Occipital lobe (tissue), 2 donors: ENCODE measurements around the gene PSMD7. TPM values are rescaled to one million over a fixed set of nuclear protein-coding genes. Genes with fewer than 3 reads are reported as not detected.
"Not testable (repeated sequence)": the region's sequence is repeated elsewhere in the genome, so short reads cannot be mapped to it uniquely, and the experiment has no call there.

Experiments used
- DNase-seq: peaks from one replicate; lab custom pipeline; 2025; lab: John Stamatoyannopoulos, UW
- total RNA-seq: library from RNA; depleted of rRNA; stranded (reverse); fragments of >200 nt; gene quantifications from one replicate; pipeline ENCODE4 v1.2.3, GENCODE V29; 2014

The PSMD7 gene
- total RNA-seq, 1 donor from 2014 or later, result 43.4 TPM

GRCh38 chr16:74296104-74296431, 546 bp upstream of the PSMD7 start:
- no peak for DNase-seq

DNA sequence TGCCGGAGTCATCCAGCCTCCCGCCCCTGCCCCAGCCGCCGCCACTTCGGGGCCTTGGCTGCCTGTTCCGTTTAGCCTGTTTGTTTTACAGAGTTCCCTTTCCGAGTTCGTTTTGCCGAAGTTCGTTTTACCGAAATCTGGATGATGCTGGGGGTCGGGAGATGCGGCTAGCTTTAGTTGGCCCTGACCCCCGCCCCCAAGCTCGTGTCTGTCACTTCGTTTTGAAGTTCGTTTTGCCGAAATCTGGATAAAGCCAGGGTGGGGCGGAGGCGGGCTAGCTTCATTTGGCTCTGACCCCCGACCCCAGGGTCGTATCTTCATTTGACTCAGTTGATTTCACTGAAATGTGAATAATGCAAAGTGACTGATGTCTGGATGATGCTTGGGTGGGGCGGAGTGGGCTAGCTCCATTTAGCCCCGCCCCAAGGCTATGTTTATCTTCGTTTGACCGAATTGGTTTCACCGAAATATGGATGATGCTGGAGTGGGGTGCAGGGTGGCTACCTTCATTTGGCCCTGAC, 591 bp downstream of the PSMD7 start:
- DNase-seq, result no peak

GRCh38 chr16:74298104-74298503, 1.5 kb downstream of the PSMD7 start:
- no peak for DNase-seq

- DNase-seq, result no peak
These were observed 5.7 kb downstream of the PSMD7 start for GRCh38 chr16:74302341-74302740.

- DNase-seq, result no peak
These were observed 7.7 kb downstream of the PSMD7 start for GRCh38 chr16:74304164-74304834.

- DNase-seq, result no peak
These were observed 8.2 kb downstream of the PSMD7 start for GRCh38 chr16:74304835-74305176.

GRCh38 chr16:74305281-74305680, 8.7 kb downstream of the PSMD7 start:
- DNase-seq, result no peak

DNA sequence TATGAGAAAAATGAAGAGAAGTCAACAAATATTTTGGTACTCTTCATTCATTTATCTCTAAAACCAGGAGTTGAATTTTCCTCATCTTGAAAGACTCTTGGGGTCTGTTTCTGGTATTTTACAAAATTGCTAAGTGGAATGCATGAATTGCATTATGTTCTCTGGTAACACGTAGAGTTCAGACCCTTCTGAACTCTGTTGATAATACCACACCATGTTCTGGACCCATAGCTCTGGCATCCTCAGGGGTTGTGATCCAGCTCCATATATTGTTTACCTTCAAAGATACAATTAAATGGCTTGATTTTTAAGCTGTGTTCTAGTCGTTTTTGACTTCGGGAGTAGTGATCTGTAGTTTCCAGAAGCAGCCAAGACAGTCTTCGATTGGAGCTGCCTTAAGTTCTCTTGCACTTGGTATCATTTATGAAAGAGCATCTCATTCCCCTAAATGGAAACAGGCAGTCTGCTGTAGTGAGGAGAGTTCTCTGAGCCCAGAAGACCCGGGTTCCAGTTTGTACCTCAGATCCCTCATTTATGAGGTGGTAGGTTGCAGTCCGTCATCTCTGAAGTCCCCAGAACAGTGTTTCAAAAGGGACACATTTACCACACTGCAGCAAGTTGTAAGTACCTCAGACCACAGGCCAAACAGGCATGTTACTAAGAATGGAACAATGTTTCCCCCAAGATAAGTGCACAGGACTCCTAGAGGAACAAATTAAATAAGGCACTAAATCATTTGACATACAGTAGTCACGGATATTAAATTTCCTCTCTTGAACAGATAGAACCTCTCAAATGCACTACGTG, 9.6 kb downstream of the PSMD7 start:
- no peak for DNase-seq

- no peak for DNase-seq
These were observed 10.8 kb downstream of the PSMD7 start for GRCh38 chr16:74307383-74307782.

DNA sequence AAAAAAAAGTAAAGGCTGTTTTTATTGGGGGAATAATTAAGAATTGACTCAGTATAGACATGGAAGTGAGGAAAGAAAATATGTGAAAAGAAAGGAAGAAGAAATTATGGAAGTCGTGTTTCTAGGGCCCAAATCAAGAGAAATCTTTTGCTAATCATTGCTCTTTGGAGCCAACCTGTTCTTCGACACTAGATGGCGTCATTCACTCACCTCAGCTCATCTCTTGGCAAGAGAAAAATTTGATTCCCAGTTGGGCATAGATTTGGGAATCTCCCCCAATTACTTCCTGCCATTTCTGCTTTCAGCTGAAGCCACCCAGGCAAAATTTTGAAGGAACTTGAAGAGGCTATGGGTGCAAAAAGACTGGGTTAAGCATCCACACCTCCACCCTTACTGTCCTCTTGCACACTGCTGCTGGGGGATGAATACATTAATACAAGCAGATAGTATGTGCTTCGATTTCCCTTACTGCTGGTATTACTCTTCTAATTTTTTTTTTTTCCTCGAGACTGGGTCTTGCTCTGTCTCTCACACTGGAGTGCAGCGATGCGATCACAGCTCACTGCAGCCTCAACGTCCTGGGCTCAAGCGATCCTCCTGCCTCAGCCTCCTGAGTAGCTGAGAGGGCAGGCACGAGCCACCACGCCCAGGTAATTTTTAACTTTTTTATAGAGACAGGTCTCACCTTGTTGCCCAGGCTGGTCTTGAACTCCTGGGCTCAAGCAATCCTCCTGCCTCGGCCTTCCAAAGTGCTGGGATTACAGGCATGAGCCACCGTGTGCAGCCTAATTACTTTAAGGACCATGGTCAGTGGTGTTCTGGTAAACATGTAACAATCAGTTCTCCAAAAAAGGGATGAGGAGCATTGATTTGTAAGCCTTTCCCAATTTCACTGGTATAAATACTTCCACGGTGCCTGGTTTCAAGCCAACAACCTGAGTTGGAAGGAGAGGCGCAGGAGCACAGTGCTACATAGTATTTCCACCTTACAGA, 13.5 kb downstream of the PSMD7 start:
- no peak for DNase-seq

DNA sequence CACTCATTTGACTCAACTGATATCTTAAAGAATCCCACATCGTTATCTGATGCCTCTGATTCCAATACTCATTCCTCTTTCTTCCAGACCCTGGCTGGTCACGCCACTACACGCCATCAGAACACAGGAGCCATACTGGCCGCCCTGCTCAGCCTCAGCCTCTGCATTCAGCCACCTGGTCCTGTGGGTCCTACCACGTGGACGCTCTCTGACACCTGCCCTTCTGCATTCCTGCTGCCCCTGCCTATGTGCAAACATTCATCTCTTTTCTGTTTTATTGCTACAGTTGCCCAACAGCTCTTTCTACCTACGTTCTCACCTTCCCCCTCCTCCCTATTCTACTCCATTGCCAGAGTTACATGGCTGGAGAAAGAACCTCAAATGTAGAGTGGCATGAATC, 18.4 kb downstream of the PSMD7 start:
- DNase-seq, result no peak

GRCh38 chr16:74320707-74321106, 24.1 kb downstream of the PSMD7 start:
- DNase-seq, result no peak

DNA sequence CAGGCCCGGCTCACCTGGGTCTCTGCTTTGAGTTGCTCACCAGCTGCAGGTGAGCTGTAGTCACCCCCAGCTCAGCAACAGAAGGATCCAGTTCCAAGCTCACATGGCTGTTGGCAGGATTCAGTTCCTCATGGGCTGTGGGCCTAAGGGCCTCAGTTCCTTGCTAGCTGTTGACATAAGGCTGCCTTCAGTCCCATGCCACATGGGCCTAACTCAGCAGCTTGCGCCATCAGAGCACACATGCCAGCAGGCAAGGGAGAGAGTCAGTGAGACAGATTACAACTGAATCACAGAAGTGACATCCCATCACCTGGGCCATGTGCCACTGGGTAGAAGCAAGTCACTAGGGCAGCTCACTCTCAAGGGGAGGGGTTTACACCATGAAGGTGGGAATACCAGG, 24.7 kb downstream of the PSMD7 start:
- no peak for DNase-seq

GRCh38 chr16:74322301-74322710, 25.7 kb downstream of the PSMD7 start:
- no peak for DNase-seq

GRCh38 chr16:74324777-74325176, 28.2 kb downstream of the PSMD7 start:
- DNase-seq, result not testable (repeated sequence)

- DNase-seq, result no peak
These were observed 29.0 kb downstream of the PSMD7 start for GRCh38 chr16:74325641-74326040.

- not testable (repeated sequence) for DNase-seq
These were observed 31.7 kb downstream of the PSMD7 start for GRCh38 chr16:74328346-74328745.

DNA sequence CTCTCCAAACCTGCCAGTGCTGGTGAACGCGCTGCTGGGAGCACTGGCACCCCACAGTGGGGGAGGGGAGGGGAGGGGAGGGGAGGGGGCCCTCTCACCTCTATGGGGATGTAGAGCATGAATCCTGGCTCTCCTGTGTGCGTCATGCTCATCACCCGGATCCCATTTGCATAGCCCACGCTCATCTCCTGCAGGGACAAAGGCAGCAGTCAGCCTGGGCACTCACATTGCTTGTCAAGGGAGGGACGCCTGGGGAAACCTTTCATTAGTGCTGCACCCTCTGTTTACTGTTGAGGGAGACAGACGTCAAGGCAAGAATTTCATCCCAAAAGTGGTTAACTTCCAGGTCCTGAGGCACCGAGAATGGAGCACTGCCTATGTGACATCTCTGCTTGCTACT, 35.9 kb downstream of the PSMD7 start:
- not testable (repeated sequence) for DNase-seq

- not testable (repeated sequence) for DNase-seq
These were observed 40.9 kb downstream of the PSMD7 start for GRCh38 chr16:74337506-74337905.

- DNase-seq, result not testable (repeated sequence)
These were observed 42.6 kb downstream of the PSMD7 start for GRCh38 chr16:74339226-74339625.

- not testable (repeated sequence) for DNase-seq
These were observed 56.4 kb downstream of the PSMD7 start for GRCh38 chr16:74353038-74353437.
